DMS79 (cell line): ENCODE results near the gene MYRF.

Source experiments
- DNase-seq: peaks from one replicate; lab custom pipeline; 2025; lab: John Stamatoyannopoulos, UW

Gene MYRF

DNA sequence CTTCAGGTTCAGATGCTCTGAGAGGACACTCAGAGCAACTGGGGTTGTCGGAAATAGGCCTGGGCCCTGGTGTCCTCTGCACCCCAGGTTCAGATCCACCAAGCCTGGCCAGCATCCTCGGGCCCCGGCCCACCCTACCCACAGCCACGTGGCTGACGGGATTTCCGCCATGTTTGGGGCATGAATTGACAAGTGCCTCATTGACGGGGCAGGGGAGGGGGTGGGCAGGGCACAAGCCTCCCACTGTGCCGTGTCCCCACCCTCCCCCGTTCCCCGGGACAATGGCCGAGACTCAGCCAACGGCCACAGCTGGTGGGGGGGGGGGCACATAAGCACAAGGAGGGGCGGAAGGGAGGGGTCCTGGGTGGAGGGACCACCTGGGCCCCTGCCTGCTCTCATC lies 8.5 kb downstream of the MYRF start:
- no peak for DNase-seq

DNA sequence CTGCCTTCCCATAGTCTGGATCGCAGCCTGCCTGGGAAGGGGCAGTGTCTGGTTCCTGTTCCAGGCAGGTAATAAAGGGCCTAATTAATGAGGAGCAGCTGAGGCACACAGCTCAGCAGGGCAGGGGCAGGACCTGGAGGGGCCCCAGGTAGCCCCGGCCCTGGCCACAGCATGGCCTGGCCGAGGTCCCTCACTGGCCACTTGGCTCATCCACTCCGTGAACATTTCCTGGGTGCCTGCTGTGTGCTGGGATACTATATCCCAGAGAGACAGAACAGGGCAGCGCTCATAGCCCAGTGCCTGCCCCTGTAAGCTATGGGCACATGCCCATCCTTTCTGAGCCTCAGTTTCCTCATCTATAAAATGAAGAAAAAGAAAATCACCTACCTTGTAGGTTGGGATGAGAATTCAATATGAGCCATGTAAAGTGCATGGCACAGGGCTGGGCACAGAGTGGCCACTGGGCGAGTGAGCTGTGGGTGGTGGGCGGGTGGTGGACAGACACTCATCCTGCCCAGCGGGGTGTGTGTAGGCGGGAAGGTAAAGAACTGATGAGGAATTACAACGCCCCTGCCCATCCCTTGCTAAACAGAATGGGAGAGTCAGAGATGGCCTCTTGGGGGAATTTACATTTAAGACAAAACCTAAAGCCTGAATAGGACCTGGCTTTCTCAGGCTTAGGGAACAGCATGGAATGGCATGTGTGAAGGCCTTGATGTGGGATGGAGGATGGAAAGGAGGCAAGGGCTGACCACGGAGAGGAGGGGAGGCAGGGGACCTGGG lies 9.2 kb downstream of the MYRF start:
- DNase-seq, result no peak

DNA sequence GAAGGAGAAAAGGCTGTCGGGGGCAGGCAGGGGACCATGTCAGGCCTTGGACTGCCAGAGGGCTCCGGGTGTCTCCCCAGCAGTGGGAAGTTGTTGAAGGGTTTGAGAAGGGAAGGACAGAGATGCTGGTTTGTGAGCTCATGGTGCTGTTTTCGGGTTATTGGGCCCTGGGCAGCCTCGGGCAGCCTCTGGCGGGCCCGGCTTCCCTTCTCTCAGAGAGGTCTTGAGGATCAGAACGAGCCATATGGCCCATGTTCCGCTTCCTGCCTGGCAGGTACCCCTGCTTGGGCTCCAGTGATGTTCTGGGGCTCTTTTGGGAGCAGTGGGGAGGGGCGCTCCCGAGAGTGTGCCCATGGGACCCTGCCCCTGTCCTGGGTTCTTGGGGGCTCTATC lies 9.8 kb downstream of the MYRF start:
- DNase-seq, result no peak

DNA sequence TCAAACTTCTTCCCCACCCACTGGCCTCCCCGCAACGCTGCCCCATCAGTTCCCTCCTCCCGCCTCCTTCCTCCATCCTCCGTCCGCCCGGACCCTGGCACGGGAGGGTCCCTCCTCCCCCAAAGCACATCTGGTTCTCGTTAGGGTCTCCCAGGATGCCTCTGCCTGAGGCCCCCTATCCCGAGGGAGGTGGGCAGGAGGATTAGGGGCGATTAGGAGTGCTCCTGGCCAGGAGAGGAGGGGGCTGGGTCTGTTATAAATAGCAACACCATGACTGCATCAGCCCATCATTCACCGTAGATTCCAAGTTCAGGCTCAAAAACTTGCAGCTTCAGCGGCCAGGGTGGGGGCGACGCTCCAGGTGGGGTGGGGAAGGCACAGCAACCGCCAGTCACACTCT lies 10.4 kb downstream of the MYRF start:
- no peak for DNase-seq

DNA sequence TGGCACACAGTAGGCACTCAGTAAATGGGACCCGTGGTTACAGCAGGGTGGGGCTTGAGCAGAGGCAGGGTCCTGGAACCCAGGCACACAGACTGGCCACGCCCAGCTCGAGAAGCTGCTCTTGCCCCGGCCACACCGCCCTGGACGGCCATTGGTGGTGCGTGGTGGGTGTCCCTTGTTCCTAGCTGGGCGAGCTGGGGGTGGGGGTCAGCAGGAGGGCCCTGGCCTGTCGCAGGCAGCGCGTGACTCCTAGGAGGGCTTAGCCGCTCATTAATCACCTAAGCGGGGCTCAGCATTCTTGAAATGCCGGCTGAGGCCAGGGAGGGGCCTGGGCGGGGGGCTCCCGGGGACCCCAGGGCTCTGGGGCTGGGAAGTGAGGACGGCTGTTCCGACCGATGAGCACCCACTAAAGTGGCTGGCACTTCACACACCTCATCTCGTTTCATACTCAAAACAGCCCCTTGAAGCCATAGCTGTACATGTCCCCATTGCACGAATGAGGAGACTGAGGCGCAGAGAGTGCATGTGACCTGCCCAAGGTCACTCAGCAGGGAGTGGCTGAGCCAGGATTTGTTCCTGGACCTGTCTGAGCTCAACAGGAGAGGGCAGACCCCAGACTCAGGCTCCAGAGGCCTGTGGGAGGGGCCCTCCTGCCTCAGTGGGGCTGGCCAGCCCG lies 11.6 kb downstream of the MYRF start:
- no peak for DNase-seq

DNA sequence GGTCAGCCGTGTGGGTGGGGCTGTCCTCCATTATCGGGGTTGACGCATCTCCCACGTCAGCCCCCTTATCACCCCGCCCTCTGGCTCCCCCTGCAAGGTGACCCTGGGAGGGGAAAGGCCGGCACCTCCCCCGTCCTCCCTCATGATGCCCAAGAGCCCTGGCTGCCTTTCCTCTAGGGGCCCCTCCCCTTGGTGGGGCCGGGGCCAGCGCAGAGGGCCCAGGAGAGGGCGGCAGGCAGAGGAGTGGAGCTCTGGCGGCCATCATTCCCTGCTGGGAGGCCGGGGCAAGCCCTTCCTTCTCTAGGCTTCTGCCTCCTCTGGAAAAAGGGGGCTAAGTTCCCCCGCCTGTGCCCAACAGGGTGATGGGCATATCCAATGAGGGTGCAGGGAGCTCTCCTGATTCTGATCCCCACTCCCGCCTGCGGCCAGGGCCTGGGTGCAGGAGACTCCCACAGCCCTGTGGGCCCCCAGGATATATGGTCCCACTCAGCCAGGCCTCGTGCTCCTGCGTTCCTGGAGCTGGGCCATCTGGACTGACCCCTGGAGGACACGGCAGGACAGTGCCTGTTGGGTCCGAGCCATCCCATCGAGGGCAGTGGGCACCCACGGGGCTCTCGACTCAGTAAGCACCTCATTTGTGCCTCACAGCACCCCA lies 12.3 kb downstream of the MYRF start:
- no peak for DNase-seq

DNA sequence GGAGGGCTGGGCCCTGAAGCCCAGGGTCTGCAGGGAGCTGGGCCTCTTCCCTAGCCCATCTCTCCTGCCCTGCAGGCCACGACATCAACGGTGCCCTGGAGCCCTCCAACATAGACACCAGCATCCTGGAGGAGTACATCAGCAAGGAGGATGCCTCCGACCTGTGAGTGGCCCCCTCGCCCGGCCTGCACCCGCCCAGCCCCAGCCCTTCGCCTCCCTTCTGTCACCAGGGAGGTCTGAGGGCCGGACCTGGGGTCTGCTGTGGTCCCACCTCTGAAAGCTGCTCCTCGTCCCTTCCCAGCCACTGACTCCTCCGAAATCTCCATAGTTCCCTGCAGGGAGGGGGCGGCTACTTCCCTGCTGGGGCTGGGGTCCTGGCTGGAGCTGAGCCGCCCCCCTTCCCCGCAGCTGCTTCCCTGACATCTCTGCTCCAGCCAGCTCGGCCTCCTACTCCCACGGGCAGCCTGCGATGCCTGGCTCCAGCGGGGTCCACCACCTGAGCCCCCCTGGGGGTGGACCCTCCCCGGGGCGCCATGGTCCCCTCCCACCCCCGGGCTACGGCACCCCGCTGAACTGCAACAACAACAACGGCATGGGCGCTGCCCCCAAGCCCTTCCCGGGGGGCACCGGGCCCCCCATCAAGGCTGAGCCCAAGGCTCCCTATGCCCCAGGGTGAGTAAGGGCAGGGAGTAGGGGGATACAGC lies 13.3 kb downstream of the MYRF start:
- DNase-seq, result no peak

DNA sequence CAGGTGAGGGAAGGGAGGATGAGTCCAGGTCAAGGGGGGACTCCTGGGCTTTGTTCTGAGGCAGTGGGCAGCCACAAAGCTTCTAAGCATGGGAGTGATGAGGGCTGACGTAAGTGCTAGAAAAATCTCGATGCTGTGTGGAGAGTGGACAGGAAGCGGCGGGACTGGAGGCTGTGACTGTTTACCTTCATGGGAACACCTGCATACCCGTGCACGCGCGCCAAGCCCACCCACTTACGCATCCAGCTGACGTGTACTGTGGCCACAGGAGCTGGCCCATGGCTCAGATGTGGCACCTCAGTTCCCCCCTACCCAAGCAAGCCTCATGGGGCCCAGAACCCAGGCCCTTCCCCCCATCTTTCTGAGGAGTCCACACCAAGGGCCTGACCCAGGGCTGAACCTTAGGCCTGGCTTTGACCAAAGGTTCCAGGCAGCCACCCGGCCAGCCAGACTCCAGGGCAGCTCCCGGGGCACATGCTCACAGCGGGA lies 14.0 kb downstream of the MYRF start:
- no peak for DNase-seq

DNA sequence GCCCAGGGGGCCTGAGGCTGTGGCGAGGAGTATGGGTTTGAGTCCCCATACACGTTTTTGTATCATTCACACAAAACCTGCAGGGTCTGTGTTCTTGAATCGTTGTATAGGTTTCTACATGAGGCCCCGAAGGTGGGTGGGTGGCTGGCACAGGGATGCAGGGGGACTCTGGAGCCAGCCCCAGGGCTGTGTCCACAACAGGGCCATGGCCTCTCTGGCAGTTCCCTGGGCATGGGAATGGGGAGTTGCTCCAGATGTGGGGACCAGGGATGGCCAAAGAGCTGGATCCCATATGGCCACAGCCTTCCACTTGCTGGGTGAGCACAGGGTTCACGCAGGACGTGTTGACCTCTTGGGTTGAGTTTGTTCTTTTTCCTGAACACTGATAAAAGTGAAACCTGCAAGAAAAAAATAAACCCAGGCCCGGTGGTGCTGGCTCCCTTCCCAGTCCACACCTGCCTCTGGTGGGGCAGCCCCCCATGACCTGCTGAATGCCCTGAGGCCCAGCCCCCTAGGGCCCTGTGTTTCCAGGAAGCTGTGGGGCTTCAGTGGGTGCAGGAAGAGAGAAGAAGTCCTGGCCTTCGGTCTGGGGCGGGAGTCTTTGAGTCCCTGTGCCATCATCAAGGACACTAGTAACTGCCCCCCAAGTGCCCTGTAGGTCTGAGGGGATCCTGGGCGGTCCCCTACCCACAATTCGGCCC lies 16.1 kb downstream of the MYRF start:
- DNase-seq, result no peak

DNA sequence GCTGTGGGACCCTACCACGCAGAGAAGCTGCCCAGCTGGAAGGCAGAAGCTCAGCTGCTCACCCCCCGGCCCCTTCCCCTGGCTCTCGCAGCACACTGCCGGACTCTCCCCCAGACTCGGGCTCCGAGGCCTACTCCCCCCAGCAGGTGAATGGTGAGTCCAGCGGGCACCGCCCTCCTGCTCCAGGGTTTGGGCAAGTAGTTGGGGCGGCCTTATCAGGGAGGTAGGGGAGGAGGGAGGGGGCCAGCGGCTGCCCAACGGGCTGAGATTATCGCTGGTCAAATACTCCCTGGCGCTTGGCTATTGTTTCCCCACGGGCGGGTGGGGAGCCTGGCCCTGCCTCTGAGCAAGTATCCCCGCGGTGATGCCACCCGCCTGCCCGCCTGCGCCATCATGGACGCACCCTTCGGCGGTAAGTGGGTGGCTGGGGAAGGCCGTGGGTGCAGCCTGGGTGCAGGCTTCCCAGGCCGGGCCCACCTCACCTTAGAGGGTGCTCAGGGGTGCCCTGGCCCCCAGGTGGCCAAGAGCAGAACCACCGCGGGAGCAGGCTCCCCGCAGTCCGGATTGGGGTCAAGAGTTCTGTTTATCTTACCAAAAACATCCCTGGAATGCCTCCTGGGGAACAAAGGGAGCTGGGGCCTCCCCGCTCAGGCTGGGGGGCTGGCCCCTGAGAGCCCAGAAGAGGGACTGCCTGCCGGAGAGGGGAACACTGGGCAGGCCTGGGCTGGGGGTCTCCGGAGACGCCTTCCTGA lies 16.9 kb downstream of the MYRF start:
- DNase-seq, result no peak

DNA sequence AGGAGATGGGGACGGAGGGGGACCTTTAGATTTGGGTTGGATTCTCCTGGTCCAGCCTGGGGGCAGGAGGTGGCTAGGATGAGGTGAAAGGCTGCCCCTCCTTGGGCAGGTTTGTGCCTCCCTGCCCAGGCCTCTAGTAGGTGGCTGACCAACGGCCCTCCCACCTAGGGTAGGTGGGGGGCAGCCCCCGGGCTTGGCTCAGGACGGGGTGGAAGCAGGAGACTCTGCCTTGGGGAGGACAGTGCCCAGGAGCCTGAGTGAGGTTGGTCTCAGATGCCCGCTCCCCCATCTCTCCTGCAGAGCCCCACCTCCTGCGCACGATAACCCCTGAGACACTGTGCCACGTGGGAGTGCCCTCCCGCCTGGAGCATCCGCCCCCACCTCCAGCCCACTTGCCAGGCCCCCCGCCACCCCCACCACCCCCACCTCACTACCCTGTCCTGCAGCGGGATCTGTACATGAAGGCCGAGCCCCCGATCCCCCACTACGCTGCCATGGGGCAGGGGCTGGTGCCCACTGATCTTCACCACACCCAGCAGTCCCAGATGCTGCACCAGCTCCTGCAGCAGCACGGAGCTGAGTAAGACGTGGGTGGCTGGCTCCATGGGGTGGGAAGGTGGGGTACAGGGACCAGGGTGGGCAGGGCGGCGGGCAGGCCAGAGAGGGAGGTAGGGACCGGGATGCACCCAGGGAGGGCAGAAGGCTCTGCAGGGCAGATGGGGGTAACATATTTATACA lies 17.7 kb downstream of the MYRF start:
- DNase-seq, result no peak

DNA sequence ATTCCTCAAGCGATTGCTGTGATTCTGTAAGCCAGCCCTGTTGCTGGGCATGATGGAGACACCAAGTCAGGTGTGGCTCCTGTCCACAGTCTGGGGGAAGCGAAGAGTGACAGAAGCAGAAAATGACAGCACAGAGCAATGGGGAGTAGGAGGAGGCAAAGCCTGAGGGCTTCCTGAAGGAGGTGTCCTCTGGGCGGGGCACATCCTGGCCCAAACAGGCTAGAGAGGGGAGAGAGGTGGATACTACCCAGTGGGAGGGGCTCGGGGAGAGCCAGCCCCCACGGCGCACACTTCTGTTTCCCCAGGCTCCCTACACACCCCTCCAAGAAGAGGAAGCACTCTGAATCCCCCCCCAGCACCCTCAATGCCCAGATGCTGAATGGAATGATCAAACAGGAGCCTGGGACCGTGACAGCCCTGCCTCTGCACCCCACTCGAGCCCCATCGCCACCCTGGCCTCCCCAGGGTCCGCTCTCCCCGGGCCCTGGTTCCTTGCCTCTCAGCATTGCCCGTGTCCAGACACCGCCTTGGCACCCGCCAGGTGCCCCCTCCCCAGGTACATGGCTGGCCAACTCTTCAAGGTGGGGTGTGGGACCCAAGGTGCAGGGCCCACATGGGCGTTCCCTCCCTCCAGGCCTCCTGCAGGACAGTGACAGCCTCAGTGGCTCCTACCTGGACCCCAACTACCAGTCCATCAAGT lies 18.9 kb downstream of the MYRF start:
- no peak for DNase-seq

DNA sequence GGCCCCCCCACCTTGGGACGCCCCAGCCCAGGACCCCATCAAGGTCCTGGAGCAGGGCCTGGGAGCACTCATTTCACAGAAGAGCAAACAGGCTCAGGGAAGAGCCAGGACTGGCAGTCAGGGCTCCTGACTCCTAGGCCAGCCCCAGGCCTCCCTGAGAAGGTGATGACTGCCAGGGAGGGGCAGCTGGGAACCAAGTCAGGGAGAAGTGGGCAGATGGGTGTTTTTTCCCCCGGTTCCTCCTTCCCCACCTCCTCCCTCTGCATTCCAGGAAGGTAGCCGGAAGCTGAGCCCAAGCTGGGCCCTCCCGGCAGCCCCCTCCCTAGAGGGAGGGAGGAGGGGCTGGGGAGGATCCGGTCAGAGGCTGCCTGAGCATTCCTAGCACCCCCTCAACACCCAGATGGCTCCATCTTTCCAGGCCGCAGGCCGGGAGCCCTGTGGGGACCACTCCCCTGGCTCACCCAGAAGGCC lies 19.6 kb downstream of the MYRF start:
- DNase-seq, result no peak

DNA sequence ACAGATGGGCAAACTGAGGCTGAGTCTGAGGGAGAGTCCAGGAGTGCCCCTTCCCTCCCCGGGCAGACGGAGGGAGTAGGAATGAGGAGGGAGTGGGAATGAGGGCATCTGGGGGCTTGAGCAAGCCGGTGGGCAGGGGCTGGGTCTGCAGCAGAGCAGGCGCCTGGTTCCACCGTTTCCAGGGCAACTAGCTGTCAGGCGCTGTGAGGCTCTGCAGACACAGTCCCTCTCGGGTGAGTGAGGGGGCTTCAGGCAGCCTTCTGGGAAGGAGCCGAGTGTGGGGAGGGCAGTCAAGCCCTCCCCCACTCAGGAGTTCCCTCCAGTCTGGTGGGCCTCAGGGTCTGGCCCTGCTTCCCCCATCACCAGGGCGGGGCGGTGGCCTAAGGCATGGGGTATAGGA lies 20.9 kb downstream of the MYRF start:
- no peak for DNase-seq

DNA sequence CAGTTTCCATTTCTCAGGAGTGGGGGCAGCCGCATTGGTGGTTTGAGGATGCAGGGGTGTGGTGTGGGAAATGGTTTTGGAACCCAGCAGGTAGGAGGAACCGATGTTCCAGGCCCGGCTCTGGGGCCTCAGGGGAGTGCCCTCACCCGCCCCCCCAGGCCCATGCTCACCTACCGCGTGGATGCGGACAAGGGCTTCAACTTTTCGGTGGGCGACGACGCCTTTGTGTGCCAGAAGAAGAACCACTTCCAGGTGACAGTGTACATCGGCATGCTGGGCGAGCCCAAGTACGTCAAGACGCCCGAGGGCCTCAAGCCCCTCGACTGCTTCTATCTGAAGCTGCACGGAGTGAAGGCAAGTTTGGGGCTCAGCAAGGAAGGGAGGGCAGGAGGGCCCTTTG lies 21.4 kb downstream of the MYRF start:
- DNase-seq, result no peak

DNA sequence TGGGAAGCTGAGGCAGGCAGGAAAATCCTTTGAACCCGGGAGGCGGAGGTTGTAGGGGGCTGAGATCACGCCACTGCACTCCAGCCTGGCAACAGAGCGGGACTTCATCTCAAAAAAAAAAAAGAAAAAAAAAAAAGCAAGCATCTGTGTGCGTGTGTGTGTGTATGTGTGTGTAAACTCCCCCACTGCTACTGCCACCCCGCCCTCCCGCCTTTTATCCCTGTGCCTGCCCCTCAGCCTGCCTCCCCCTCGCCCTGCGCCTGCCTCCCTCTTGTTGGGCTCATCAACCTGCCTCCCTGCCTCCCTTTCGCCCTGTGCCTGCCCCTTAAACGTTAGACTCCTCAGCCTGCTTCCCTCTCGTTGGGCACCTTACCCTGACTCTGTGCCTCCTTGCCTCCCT lies 22.0 kb downstream of the MYRF start:
- no peak for DNase-seq

DNA sequence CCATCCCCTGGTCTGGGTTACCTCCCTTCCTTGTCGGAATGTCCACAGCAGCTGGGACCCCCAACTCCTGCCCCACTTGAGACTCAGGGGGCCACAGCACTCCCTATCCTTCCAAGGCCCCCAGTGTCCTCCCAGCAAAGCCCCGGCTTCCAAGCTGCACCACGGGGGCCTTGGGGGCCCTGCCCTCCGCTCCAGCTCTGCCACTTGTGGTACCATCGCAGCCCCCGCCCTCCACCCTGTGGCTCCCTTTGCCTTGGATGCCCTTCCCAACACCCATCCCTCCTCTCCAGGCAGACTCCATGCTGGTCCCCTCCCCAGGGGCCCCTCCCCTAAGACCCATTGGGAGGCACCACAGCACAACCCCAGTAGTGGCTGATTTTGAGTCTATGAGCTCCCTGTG lies 22.7 kb downstream of the MYRF start:
- no peak for DNase-seq

DNA sequence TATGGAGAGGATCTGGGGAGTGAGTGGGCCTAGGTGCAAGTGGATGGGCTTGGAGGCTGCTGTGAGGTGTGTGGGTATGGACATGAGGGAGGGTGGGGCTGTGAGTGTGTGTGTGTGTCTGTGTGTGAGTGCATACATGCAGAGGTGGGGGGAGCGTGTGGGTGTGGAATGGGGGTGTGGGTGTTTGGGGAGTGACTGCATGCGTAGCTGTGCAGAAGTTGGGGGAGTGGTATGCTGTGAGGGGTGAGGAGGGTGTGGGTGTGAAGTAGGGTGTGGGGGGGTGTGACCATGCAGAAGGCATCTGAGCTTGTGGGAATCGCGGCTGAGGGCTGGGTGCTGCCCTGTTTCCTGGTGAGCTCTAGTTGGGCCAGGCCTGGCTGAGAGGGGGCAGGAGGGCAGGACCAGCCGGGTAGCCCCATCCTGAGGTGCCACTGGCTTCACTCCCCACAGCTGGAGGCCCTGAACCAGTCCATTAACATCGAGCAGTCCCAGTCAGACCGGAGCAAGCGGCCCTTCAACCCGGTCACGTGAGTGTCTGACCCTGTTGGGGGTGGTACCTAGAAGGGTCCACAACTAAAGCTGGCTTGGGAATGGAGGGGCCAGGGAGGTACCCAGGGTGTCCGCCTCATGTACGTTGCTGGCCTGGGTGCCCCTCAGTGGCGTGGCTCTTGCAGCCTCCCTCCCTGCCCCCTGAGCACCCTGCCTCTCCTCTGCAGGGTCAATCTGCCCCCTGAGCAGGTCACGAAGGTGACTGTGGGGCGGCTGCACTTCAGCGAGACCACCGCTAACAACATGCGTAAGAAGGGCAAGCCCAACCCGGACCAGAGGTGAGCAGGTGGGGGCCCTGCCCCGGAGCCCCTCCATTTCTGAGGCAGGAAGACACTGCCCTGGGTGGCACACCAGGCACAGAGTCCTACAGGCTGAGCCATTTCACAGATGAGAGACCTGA lies 23.4 kb downstream of the MYRF start:
- no peak for DNase-seq
